Thyroid gland (tissue), 4 donors: ENCODE measurements around the gene KRTAP4-4. TPM values are rescaled to one million over a fixed set of nuclear protein-coding genes. Genes with fewer than 3 reads are reported as not detected.

ENCODE experiments used
- DNase-seq, 2 donors: peaks; one replicate each; pipeline ENCODE4 v3.0.0-alpha.2; 2019
- H3K27ac ChIP-seq, 3 donors: fragments of 200-600 bp; sonication (generic); 1 replicate in 2 of 3; 2 replicates in 1 of 3; pipeline ENCODE4 v1.5.1; 2016 to 2019; ENCODE audit warnings: mild to moderate bottlenecking in 1 of 3, moderate library complexity in 1 of 3
- H3K27me3 ChIP-seq: fragments of 200-600 bp; sonication (generic); one replicate; pipeline ENCODE4 v1.5.1; 2019
- H3K36me3 ChIP-seq, 2 donors: fragments of 200-600 bp; sonication (generic); one replicate each; pipeline ENCODE4 v1.5.1; 2016 to 2019
- H3K4me1 ChIP-seq, 2 donors: fragments of 200-600 bp; sonication (generic); one replicate each; pipeline ENCODE4 v1.5.1; 2017 to 2019
- H3K4me3 ChIP-seq, 3 donors: fragments of 200-600 bp; sonication (generic); replicated peaks in 1 of 3; 1 replicate in 2 of 3; 2 replicates in 1 of 3; pipeline ENCODE4 v1.5.1; 2016; ENCODE audit warnings: mild to moderate bottlenecking in 1 of 3
- H3K9me3 ChIP-seq: fragments of 200-600 bp; sonication (generic); one replicate; pipeline ENCODE4 v1.5.1; 2017
- CTCF ChIP-seq, 6 experiments: fragments of 200-600 bp in 3 of 6; fragments of 450-650 bp in 3 of 6; sonication (generic) in 3 of 6; IDR thresholded peaks; one replicate each; pipeline ENCODE4 v1.5.1; 2016 to 2019; ENCODE audit warnings: antibody characterized with exemption in 6 of 6, mild to moderate bottlenecking in 2 of 6, inconsistent platforms in 1 of 6, moderate library complexity in 1 of 6
- POLR2A ChIP-seq, 2 donors: fragments of 450-650 bp; IDR thresholded peaks; one replicate each; pipeline ENCODE4 v1.6.1; 2017; ENCODE audit warnings: antibody characterized with exemption in 2 of 2, mild to moderate bottlenecking in 2 of 2, moderate library complexity in 1 of 2
- WGBS, 2 donors: methylation state at CpG; one replicate each; pipeline ENCODE4 v1.1.5; 2017; 5-methylcytosine and 5-hydroxymethylcytosine counted together
- intact Hi-C: fragments of 100-400 bp; cut with DNase I; formaldehyde crosslinking; loops from one replicate; pipeline ENCODE4 v1.15.1; 2023
- total RNA-seq, 4 donors: library from RNA; depleted of rRNA; stranded (reverse); fragments of >200 nt; gene quantifications; one replicate each; pipeline ENCODE4 v1.2.3, GENCODE V29; 2016

KRTAP4-4 gene
- total RNA-seq, 4 donors from 2014 or later: not detected

- H3K27me3 ChIP-seq: no peaks in the 10 kb centered on the region
- no peaks in the 10 kb centered on the region for H3K9me3 ChIP-seq
- no peak within 1 kb of the TSS for H3K4me3 ChIP-seq
- H3K4me1 ChIP-seq: no peaks in the 10 kb centered on the region
- 93 to 100% methylated on average over 3 to 7 of the region's 7 CpGs for WGBS, 2 donors
- H3K27ac ChIP-seq: no peak within 1 kb of the TSS
- intact Hi-C loops: no loop called here
- TF ChIP-seq CTCF (IDR thresholded peaks at IDR 0.05) (no peak), POLR2A (IDR thresholded peaks at IDR 0.05) (no peak)
- DNase-seq: no peak
- H3K36me3 ChIP-seq: no peaks in the 10 kb centered on the region
Observed at GRCh38 chr17:41177727-41178271, 17.3 kb upstream of the KRTAP4-4 start, which contains the start of gene KRTAP4-2. Gene KRTAP4-2 (minus strand): TSS chr17:41178221. CDS start chr17:41178164, 57 bp downstream.

GRCh38 chr17:41176744-41177387 lies 16.3 kb upstream of the KRTAP4-4 start:
- intact Hi-C loops: no loop called here
- DNase-seq: no peak
- no peaks in the 10 kb centered on the region for H3K27me3 ChIP-seq
- TF ChIP-seq CTCF (IDR thresholded peaks at IDR 0.05) (no peak), POLR2A (IDR thresholded peaks at IDR 0.05) (no peak)
- no peak overlapping the region for H3K4me3 ChIP-seq
- no peaks in the 10 kb centered on the region for H3K4me1 ChIP-seq
- H3K27ac ChIP-seq: no peak overlapping the region
- H3K36me3 ChIP-seq: no peaks in the 10 kb centered on the region
- WGBS, 2 donors: 78 to 85% methylated on average over 3 of the region's 3 CpGs
- no peaks in the 10 kb centered on the region for H3K9me3 ChIP-seq

GRCh38 chr17:41171886-41172285 lies 11.3 kb upstream of the KRTAP4-4 start:
- intact Hi-C loops: no loop called here
- no peak for DNase-seq
- Histone ChIP-seq H3K9me3 (no peaks in the 10 kb centered on the region), H3K4me1 (no peaks in the 10 kb centered on the region), H3K27me3 (no peaks in the 10 kb centered on the region), H3K36me3 (no peaks in the 10 kb centered on the region), H3K4me3 (no peak overlapping the region), H3K27ac (no peak overlapping the region)
- WGBS, 2 donors: 75 to 85% methylated on average over 2 of the region's 2 CpGs
- TF ChIP-seq POLR2A (IDR thresholded peaks at IDR 0.05) (no peak), CTCF (IDR thresholded peaks at IDR 0.05) (no peak)

GRCh38 chr17:41168121-41168520 lies 7.6 kb upstream of the KRTAP4-4 start, which contains the start of gene KRTAP4-3:
Gene KRTAP4-3 (minus strand): TSS chr17:41168221. CDS start chr17:41168172, 49 bp downstream.
- no peak for DNase-seq
- no peaks in the 10 kb centered on the region for H3K9me3 ChIP-seq
- TF ChIP-seq POLR2A (IDR thresholded peaks at IDR 0.05): no peak
- no peak for TF ChIP-seq CTCF (IDR thresholded peaks at IDR 0.05)
- H3K27ac ChIP-seq: no peak within 1 kb of the TSS
- intact Hi-C loops: no loop called here
- no peaks in the 10 kb centered on the region for H3K36me3 ChIP-seq
- H3K4me1 ChIP-seq: no peaks in the 10 kb centered on the region
- H3K4me3 ChIP-seq: no peak within 1 kb of the TSS
- no peaks in the 10 kb centered on the region for H3K27me3 ChIP-seq
- WGBS, 2 donors: 63 to 82% methylated on average over 1 of the region's 1 CpG

GRCh38 chr17:41167561-41167960 lies 7.0 kb upstream of the KRTAP4-4 start:
- Histone ChIP-seq H3K27ac (no peak overlapping the region), H3K4me3 (no peak overlapping the region), H3K36me3 (no peaks in the 10 kb centered on the region), H3K9me3 (no peaks in the 10 kb centered on the region), H3K4me1 (no peaks in the 10 kb centered on the region), H3K27me3 (no peaks in the 10 kb centered on the region)
- TF ChIP-seq CTCF (IDR thresholded peaks at IDR 0.05): no peak
- no peak for TF ChIP-seq POLR2A (IDR thresholded peaks at IDR 0.05)
- WGBS, 2 donors: 84 to 93% methylated on average over 6 to 7 of the region's 7 CpGs
- DNase-seq: no peak
- intact Hi-C loops: no loop called here
